Stimulated activated CD4-positive, alpha-beta T cell treated with anti-CD3 and anti-CD28 coated beads, Interleukin-1b, Interleukin-23, amount 100 ng/mL, for 1 hour (primary cell): ENCODE results near the gene LTBP2.
"Not testable (repeated sequence)": the region's sequence is repeated elsewhere in the genome, so short reads cannot be mapped to it uniquely, and the experiment has no call there.

ENCODE experiments used
- DNase-seq, 2 donors: peaks; one replicate each; pipeline ENCODE4 v3.0.0-alpha.2; 2020; ENCODE audit warnings: low read depth in 2 of 2

LTBP2 gene

DNA sequence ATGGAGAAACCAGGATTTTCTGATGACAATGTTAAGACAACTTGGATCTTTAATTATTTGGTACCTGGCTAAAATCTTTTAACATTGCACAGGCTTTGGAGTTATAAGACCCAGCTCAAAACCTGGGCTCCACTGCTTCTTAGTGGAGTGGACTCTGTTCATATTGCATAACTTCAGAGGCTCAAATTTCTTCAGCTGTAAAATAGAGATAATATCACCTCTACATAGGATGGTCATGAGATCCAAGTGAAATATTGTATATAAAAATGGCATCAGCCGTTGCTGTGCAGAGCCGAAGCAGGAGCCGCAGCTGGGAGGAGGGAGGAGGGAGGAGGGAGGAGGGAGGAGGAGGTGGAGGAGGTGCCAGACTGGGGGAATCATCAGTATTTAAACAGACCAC lies 129.5 kb downstream of the LTBP2 start:
- no peak for DNase-seq

DNA sequence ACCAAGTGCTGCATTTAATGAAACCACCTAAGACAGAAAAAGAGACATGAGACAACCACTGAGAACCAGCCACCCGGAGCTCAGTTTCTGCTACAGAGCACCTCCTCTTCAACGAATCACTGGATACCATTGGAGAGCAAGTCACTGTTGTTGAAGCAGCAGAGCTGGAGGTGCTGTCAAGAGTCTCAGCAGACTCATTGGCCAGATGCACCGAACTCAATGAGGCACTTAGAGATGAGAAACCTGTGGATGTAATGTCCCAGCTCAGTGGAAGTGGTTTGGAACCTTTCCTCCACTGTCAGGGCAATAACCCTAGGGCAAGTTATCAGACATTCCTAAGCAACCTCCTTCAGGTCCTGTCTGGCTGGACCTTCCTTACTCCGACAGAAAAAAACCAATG lies 132.0 kb downstream of the LTBP2 start:
- DNase-seq = no peak

DNA sequence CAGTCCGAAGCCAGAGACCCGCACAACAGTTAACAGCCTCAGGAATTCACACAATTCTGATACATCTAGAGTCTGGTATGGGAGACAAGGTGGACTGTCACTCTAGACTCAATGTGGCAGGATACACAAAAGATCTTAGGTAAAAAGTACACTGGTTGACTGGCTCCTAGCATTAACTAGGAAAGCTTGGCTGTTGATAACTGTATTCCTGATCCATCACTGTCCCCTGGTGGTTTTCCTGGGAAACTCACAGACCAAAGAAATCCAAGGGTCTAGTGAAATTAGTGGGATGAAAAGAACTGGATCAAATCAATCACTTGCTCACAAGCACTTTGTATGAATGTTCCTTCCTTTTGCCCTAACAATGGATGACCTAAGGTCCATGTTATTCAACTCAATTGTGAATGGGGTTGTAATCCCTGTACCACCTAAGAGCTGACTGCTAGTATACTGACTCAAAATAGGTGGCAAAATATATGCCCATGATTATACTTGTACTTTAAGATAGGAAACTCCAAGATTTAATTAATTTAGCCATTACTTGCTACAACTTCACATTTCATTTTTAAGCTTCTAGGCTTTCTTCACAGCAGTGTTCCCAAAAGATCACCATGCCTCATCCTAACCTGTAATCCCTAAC lies 132.9 kb downstream of the LTBP2 start:
- DNase-seq = no peak

DNA sequence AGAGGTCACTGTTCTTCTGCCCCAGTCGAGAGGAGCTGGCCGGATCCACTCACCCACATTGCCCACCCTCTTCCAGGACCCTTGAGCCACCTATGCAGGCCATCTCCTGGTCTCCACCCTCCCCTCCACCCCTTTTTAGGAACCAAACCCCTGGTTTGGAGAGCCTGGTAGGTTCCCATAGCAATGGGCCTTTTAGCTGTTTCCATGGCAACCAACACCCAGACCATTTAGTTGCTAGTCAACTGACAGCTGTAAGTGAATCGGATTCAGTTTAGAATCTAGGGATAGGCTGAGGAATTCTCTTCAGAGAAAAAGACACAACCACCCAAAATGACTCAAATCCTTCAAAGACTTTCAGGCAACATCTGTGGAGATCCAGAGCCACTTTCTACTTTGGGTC lies 135.4 kb downstream of the LTBP2 start:
- DNase-seq = no peak

- no peak for DNase-seq
Measured at GRCh38 chr14:74476107-74476506, 135.9 kb downstream of the LTBP2 start.

GRCh38 chr14:74475678-74476077 lies 136.4 kb downstream of the LTBP2 start:
- DNase-seq = no peak

DNA sequence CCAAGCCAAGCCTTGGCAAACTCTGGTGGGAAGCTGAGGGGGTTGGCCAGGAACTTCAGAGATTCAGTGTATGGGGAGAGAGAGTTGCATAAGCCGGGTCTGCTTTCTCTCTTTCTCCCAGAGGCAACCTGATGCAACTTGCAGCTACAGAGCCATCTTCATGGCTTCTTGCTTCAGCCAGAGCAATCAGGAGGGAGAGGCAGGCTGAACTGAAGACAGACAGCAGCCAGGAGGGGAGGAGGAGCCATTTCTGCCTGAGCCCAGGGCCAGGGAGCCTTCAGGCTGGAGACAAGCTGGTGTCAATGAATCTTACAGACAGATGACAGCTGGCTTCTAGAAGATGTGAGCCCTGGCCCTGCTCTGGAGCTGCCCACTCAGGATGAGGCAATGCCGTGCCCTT lies 137.7 kb downstream of the LTBP2 start:
- no peak for DNase-seq

- DNase-seq = no peak
Measured at GRCh38 chr14:74472601-74473000, 139.4 kb downstream of the LTBP2 start.

DNA sequence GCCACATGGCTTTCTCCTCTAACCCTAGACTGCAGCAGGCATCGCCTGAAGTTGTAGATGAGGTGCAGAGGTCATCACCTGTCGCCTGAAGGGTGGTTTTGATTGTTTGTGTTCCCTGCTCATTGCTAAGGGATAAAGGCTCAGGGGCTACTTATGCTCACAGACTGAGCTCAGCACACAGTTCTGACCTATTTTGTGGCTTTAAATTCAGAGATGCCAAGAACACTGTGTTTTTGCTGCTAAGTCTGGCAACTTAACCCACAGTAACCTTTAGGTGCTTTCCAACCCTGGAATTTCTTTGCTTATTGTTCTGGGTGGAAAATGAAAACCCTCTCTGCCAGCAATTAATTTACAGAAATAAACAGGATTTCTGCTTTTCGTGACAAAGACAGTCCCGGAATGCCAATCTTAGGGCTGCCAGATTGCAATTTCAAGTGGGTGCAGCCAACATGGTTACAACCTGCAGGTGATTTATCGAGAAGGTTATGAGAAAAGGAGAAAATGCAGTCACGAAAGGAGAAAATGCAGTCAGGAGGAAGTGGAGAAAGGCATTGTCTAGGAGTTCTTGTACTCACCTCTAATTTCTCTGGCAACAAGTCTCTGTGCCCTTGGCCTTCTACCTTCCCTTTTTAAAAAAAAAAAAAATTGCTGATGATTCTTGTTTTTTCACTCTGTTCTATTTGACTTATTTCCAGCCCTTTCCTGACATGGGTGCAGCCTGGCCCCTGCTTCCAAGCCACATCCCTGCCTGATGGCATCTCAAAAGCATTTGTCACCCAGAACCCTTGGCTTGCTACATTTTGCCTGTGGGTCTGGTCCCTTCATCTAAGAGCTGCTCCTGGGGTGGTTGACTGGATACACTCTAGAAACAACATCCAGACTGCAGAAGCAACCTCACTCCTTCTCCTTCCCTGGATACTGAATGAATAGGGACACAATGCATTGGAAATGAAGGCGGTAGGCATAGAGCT lies 142.2 kb downstream of the LTBP2 start:
- DNase-seq = no peak

DNA sequence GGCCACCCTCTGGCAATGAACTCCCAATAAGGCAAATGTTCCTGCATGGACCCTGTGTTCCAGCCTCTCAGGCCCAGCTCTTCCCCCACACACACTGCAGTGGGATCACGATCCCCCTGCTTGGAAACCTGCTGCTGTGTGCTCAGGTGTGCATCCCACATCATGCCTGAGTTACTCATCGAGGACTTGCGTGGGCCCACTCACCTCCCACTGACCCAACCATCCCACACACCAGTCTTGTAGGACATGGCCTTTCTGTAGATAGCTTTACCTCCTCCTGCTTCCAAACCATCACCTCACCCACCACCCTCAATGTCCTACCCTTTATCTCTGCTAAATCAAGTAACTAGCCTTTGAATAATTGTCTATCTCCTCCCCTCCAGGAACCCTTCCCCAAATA lies 143.5 kb downstream of the LTBP2 start:
- no peak for DNase-seq

DNA sequence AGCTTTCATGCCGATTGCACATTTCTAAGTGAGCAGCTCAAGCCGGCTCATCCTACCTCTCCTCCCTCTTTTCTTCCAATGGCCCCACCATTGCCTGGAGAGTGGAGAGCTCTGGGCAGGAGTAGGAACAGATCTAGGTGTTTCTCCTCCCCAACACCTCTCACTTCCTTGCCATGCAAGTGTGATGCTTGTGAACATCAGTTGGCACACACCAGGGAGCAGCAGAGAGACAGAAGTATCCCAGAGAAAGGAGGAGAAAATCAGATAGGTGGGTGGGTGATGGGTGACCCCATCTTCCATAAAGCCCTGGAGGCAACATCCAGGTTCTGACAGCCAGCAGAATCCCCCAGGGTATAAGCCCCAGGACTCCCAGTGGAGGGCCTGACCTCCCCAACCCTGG lies 146.7 kb downstream of the LTBP2 start:
- DNase-seq = no peak

DNA sequence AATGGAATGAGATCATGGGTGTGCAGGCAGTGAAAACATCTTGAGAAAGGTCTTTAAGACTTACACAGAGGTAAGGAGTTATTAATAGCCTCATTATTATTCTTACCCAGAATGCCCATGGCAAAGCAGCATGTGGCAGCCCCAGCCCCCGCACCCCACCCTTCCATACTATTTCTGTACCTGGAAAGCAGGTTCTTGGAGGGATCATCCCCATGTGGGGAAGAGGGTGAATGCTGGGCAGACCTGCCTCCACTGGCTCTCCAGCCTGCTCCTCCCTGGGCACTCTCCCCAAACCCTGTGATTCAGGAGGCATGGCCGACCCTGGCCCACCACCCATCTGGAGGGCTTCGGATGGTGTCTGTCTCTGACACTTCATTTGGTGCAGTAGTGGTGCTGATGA lies 147.3 kb downstream of the LTBP2 start:
- no peak for DNase-seq

- no peak for DNase-seq
Measured at GRCh38 chr14:74463697-74464096, 148.3 kb downstream of the LTBP2 start.

DNA sequence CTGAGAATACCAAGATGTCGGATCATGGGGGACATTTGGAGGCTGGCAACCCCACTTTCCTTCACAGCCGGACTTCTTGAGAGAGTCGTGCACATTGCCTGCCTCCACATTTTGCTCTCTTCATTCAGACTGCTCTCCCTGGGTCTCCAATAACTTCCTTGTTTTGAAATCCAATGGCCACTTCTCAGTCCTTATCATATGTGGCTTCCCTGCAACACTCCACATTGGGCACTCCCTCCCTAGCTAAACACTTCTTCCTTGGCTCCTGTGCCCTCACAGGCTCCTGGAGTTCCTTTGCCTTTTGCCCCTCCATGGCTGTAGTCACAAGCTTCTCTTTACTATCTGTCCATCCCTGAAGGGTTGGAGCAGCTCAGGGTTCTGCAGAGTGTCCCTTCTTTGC lies 149.0 kb downstream of the LTBP2 start:
- no peak for DNase-seq

DNA sequence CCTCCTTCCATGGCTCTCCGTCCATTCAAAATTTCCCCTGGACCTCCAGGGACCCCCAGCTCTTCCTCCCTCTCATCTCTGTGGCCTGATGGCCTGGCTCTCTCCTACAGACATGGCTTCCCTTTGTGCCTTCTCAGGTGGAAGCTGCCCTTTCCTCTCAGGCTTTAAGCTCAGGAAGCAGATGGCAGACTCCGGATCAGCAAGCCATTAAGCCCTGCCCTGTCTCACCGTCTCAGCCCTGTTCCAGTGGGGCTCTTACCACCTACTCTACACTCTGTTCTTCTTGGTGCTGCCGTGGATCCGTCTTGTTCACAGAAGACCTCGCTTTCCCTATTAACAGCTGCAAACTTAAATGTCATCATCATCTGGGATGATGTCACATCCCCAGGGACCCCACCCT lies 152.1 kb downstream of the LTBP2 start:
- no peak for DNase-seq

DNA sequence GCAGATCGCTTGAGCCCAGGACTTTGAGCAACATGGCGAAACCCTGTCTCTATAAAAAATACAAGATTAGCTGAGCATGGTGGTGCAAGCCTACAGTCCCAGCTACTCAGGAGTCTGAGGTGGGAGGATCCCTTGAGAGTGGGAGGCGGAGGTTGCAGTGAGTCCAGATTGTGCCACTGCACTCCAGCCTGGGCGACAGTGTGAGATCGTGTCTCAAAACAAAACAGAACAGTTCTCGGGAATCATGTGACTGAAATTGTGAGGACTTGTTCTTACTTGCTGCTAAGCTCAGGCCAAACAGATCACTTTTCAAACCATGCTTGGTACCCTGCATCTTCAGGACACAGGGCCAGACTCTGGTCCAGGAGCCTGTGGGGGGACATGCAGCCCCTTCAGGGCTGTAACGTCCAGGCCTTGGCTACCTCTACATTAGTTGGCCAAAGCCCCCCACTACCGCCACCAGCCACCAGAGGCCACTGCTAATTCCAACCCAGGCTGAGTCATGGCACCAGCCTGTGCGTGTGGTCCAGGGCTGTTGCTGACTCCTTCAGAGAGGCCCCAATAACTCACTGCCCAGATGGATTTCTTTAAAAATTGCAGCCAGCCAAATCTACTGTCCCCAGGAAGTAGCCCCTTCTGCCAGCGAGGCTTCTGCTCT lies 152.6 kb downstream of the LTBP2 start:
- no peak for DNase-seq

DNA sequence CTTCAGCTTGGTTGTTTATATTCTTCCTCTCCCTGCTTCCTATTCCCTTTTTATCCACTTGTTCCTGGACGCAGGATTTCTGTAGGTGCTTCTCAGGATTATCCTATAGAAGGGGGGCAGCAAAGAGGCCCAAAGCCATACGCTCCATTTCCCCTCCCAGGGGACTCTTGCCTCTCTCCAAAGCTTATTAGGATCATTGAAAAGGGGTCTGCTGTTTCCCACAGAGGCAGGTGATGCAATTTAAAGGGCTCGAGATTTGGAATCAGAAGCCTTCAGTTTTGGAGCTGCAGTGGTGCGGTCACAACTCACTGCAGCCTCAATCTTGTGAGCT lies 154.5 kb downstream of the LTBP2 start:
- no peak for DNase-seq

DNA sequence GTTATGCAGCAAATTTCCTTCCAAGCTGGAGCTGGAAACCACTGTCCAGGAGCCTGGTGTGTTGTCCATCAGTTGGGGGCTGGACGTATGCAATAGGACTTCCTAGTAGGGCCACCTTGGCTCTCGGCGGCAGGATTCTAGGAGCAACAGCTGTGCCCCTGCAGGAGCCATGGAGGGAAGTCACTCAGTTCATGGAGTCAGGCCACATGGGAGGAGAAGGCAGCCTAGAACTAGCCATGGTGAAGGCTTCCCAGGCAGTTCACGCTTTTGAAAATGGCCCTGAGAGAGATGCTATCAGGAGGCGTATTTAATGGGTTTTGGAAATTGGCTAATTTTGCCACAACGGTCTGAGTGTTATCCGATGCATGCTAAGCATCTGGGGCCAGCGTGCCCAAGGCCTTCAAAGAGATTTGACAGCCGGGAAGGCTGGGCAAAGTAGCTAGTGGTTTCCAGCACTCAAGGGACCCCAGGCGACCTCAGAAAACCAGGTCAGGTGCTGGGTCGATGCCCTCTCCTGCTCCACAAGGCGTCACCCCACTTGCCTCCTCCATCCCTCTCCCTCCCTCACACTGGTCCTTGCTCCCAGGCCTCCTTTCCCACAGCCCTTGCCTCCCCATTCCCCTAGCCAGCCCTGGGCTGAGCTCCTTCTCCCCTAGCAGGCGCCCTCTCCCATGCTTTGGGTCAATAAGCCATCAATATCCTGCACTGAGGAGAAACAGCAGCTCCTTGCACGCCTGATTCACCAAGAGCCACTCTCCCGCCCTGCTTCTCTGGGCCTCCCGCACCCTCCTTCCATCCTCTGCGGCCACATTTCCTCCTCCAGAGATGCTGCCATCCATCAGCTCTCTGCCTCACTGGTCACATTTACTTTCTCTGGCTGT lies 155.1 kb downstream of the LTBP2 start:
- DNase-seq = no peak

DNA sequence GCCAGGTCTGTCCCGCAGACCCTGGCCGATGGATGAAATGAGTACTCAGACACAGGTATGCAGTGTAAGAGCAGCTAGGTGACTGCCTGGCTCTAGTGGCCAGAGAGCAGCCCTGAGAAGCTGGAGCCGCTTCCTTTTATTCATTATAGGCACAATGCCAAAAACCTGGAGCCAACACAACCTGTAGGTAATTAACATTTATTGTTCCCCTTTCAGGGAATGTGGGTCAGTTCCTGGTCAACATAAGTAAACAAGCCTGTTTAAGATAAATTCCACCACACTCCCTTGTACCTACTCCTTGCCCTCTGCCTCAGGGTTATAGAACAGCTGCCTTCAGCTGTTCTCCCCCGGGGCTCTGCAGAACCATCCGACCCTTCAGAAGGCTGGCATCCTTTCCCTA lies 157.6 kb downstream of the LTBP2 start:
- DNase-seq = not testable (repeated sequence)
